Lung (tissue), 12 donors: ENCODE data around the gene SPC25. TPM values are rescaled to one million over a fixed set of nuclear protein-coding genes. Genes with fewer than 3 reads are reported as not detected.

Experiments used
- ATAC-seq: fragments of 200-7000 bp; cut with Tn5 transposase; one replicate; pipeline ENCODE4 v1.9.1; 2020; ENCODE audit warnings: moderate number of reproducible peaks; ENCODE audit not compliant: insufficient read depth, low FRiP score
- DNase-seq, 3 donors: peaks; one replicate each; pipeline ENCODE4 v3.0.0-alpha.2; 2013 to 2017
- H3K27ac ChIP-seq, 2 donors: one replicate each; pipeline ENCODE4 v1.5.1; 2013; ENCODE audit warnings: mild to moderate bottlenecking in 2 of 2, moderate library complexity in 2 of 2, control low read depth in 1 of 2, inconsistent platforms in 1 of 2, low read depth in 1 of 2, low read length in 1 of 2
- H3K27me3 ChIP-seq, 3 donors: one replicate each; pipeline ENCODE4 v1.5.1; 2013; ENCODE audit warnings: low read length in 2 of 3; ENCODE audit not compliant: control insufficient read depth in 3 of 3, insufficient read depth in 3 of 3
- H3K36me3 ChIP-seq, 4 donors: one replicate each; pipeline ENCODE4 v1.5.1; 2013; ENCODE audit warnings: low read length in 4 of 4, mild to moderate bottlenecking in 1 of 4, moderate library complexity in 1 of 4; ENCODE audit not compliant: control insufficient read depth in 4 of 4, insufficient read depth in 4 of 4
- H3K4me1 ChIP-seq, 5 donors: one replicate each; pipeline ENCODE4 v1.5.1; 2013; ENCODE audit warnings: low read length in 5 of 5, mild to moderate bottlenecking in 2 of 5, moderate library complexity in 1 of 5; ENCODE audit not compliant: control insufficient read depth in 5 of 5, insufficient read depth in 5 of 5
- H3K4me3 ChIP-seq: one replicate; pipeline ENCODE4 v1.5.1; 2013; ENCODE audit warnings: mild to moderate bottlenecking, control low read depth, moderate library complexity
- H3K9ac ChIP-seq, 2 donors: one replicate each; pipeline ENCODE4 v1.5.1; 2013; ENCODE audit warnings: low read length in 2 of 2, control low read depth in 1 of 2; ENCODE audit not compliant: insufficient read depth in 1 of 2
- H3K9me3 ChIP-seq, 4 donors: one replicate each; pipeline ENCODE4 v1.5.1; 2013; ENCODE audit warnings: low read length in 3 of 4, mild to moderate bottlenecking in 1 of 4, moderate library complexity in 1 of 4; ENCODE audit not compliant: control insufficient read depth in 4 of 4, insufficient read depth in 3 of 4
- WGBS, 2 donors: extraction: QIAGEN DNeasy Blood & Tissue Kit; methylation state at CpG; one replicate each; pipeline ENCODE4 v1.1.7; 2013; 5-methylcytosine and 5-hydroxymethylcytosine counted together
- polyA plus RNA-seq, 2 donors: library from polyadenylated mRNA; stranded (reverse); fragments of 200-250 nt; gene quantifications; one replicate each; pipeline ENCODE4 v1.2.1, GENCODE V29; 2013
- total RNA-seq, 2 donors: library from RNA; depleted of rRNA in 1 of 2; stranded (reverse); fragments of >200 nt in 1 of 2; gene quantifications; one replicate each; pipeline ENCODE4 v1.2.1, GENCODE V29; 2014 to 2021
- TF ChIP-seq, protein P1 (sequence below): IDR thresholded peaks from 2 replicates; pipeline ENCODE4 v1.5.1; 2012; ENCODE audit warnings: mild to moderate bottlenecking; ENCODE audit errors: control extremely low read depth, extremely low read depth
- donor health status: control.
- donor health status: control.
- donor health status: Bipolar disorder and iron deficiency.
- donor health status: healthy.
- donor health status: DM: yes; HTN: yes; CAD: no.

The SPC25 gene
- total and polyA plus RNA-seq, 4 donors, result 0.67 to 2.1 (median 1.3) TPM

DNA sequence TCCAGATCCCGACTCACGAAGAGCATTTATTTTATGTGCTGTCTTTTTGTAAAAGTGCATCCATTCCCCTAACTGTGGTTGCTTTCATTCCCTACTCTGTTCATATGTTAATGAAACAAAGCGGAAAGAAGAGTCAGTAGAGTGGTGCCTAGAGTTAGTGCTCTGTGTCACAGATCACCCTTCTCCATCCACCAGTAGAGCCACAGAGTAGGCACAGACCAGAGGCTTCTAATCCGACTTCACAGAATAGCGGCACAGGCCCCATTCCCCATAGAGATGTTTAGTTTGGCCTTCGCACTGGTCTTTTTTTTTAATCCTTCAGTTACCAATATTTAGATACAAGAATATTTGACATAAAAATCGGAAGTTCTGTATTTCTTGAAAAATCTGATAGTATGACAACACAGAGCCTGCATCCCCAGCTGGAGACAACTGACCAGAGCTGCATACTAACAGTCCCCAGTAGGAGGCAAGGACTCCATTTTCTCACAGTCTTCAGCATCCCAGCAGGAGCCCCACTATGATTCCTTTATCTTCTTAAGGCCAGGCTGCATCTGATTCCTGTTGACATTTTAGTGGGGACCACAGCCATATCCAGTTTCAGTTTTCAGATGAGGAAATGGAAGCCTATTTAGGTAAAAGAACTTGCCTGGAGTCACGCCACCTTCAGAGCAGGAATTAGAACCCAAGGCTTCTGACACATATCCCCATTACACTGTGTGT lies 17.9 kb upstream of the SPC25 start:
- Histone ChIP-seq H3K9me3 (no peaks in the 10 kb centered on the region), H3K27me3 (peaks cover 0 to 8% (median 6%) of the 10 kb centered on the region in 3 donors), H3K27ac (no peak overlapping the region), H3K36me3 (no peaks in the 10 kb centered on the region), H3K4me1 (no peaks in the 10 kb centered on the region), H3K9ac (no peak overlapping the region), H3K4me3 (no peak overlapping the region)
- TF ChIP-seq, protein P1, sequence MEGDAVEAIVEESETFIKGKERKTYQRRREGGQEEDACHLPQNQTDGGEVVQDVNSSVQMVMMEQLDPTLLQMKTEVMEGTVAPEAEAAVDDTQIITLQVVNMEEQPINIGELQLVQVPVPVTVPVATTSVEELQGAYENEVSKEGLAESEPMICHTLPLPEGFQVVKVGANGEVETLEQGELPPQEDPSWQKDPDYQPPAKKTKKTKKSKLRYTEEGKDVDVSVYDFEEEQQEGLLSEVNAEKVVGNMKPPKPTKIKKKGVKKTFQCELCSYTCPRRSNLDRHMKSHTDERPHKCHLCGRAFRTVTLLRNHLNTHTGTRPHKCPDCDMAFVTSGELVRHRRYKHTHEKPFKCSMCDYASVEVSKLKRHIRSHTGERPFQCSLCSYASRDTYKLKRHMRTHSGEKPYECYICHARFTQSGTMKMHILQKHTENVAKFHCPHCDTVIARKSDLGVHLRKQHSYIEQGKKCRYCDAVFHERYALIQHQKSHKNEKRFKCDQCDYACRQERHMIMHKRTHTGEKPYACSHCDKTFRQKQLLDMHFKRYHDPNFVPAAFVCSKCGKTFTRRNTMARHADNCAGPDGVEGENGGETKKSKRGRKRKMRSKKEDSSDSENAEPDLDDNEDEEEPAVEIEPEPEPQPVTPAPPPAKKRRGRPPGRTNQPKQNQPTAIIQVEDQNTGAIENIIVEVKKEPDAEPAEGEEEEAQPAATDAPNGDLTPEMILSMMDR, result no peak
- ATAC-seq, result no peak
- 89 to 93% methylated on average over 8 of the region's 8 CpGs for WGBS, 2 donors
- DNase-seq, result no peak

DNA sequence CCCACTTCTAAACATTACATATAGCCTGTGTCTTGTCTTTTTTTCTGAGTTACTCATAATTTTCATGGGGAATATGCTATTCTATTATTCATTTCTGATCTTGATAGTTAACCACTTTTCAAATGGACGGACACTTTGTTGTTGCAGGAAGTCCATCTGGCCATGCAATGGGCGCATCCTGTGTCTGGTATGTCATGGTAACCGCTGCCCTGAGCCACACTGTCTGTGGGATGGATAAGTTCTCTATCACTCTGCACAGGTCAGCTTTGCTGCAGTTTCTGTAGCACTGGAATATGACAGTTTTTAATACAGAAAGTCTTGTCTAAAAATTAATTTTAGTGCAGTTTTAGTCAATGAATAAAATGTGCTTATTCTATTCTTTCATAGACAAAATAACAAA lies 14.1 kb upstream of the SPC25 start:
- Histone ChIP-seq H3K27ac (no peak overlapping the region), H3K9ac (no peak overlapping the region), H3K36me3 (no peaks in the 10 kb centered on the region), H3K9me3 (no peaks in the 10 kb centered on the region), H3K27me3 (no peaks in the 10 kb centered on the region), H3K4me1 (no peaks in the 10 kb centered on the region), H3K4me3 (no peak overlapping the region)
- no peak for DNase-seq
- WGBS, 2 donors, result 86 to 94% methylated on average over 3 of the region's 3 CpGs
- no peak for ATAC-seq
- TF ChIP-seq, protein P1, result no peak

DNA sequence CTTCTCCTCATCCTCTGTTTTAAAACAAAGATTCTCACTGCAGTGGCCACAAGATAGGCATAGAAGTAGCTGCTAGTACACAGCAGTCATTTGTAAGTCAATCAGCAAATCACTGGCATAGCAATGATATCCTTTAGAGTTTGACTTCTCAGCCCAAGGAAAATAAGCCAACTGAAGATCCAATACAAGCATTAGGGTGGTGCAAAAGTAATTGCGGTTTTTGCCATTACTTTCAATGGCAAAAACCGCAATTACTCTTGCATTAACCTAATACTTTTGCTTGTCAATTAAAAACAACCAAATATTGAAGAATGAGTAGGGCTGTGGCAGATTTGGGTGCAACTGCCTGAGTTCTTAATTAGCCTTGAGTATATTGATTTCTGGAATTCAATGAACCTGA lies 13.7 kb upstream of the SPC25 start:
- TF ChIP-seq, protein P1, result no peak
- ATAC-seq (no peak), DNase-seq (no peak)
- H3K4me3 ChIP-seq, result no peak overlapping the region
- H3K27ac ChIP-seq, result no peak overlapping the region
- H3K36me3 ChIP-seq, result no peaks in the 10 kb centered on the region
- WGBS, 2 donors, result 93 to 96% methylated on average over 2 of the region's 2 CpGs
- H3K9me3 ChIP-seq, result no peaks in the 10 kb centered on the region
- no peaks in the 10 kb centered on the region for H3K4me1 ChIP-seq
- H3K27me3 ChIP-seq, result no peaks in the 10 kb centered on the region
- no peak overlapping the region for H3K9ac ChIP-seq

DNA sequence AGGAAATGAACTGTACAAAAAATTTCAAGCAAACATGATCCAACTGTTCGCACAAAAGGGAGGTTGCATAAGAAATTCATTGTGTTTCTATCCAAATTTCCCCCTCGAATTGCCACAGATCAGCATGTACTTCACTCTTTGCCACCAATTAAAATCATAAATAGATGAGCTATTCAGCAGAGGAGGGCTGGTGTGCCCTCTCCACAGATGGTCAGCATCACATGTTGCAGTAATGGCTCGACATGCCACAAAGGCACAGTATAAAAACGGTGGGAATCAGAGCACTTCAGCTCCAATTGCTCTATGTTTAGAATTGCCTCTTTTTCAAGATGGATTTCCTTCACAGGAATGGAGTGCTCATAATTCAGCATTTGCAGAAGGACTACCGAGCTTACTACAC lies 10.8 kb upstream of the SPC25 start, which contains the start of gene G6PC2:
Gene G6PC2 (plus strand): TSS at position 289 of the 400 bp plus-strand sequence. CDS start 41 bp downstream, at position 330.
- ATAC-seq (no peak), DNase-seq (no peak)
- 73 to 80% methylated on average over 5 of the region's 5 CpGs for WGBS, 2 donors

More for the DNA sequence above, 10.8 kb upstream of the SPC25 start, which contains the start of gene G6PC2:
- no peak within 1 kb of the TSS for H3K27ac ChIP-seq
- H3K27me3 ChIP-seq, result no peaks in the 10 kb centered on the region
- H3K9ac ChIP-seq, result no peak within 1 kb of the TSS
- H3K36me3 ChIP-seq, result no peaks in the 10 kb centered on the region
- TF ChIP-seq, protein P1, result no peak
- no peaks in the 10 kb centered on the region for H3K4me1 ChIP-seq
- no peak within 1 kb of the TSS for H3K4me3 ChIP-seq
- no peaks in the 10 kb centered on the region for H3K9me3 ChIP-seq
